ENCODE data around the gene DNAI7. TPM values are rescaled to one million over a fixed set of nuclear protein-coding genes. Genes with fewer than 3 reads are reported as not detected.

DNAI7 gene
- total RNA-seq, 3 donors from 2014 or later, result not detected

DNA sequence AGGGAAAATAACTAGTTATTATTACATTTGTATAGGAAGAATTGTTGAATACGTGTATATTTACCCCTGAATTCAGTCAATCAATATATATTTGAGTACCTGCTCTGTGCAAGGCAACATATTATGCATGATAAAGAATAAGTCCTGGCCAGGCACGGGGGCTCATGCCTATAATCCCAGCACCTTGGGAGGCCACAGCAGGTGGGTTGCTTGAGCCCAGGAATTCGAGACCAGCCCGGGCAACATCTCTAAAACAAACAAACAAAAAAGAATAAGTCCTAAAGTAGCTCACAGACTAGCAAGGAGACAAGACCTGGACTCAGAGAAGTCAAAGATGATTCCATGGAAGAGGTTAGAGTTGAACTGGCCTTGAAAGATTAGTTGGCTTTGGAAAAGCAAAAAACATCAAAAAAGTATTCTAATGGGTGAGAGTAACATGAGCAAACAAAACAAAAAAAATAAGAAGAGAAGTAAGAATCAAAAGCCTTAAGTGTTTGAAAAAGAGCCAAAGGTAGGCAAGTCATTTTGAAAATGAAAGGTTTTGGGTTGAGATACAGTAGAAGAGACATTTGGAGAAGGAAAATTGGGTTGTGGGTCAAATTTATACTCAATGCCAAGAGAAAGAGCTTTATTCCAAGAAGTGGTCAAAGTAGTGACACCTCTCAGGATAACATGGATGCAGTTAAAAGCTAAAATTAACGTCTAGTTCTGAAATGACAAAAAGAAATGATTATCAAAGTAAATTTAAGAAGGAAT lies 130.9 kb downstream of the DNAI7 start:
- H3K27me3 Mint-ChIP-seq (ENCODE audit: low read depth), result no peaks in the 10 kb centered on the region
- no peak overlapping the region for H3K4me3 Mint-ChIP-seq
- peaks cover 37% of the 10 kb centered on the region for H3K36me3 Mint-ChIP-seq (ENCODE audit: insufficient read depth)
- DNase-seq (no peak), ATAC-seq (no peak)
- no peaks in the 10 kb centered on the region for H3K9me3 Mint-ChIP-seq
- H3K4me1 Mint-ChIP-seq (ENCODE audit: low read depth), result peaks cover 30% of the 10 kb centered on the region

DNA sequence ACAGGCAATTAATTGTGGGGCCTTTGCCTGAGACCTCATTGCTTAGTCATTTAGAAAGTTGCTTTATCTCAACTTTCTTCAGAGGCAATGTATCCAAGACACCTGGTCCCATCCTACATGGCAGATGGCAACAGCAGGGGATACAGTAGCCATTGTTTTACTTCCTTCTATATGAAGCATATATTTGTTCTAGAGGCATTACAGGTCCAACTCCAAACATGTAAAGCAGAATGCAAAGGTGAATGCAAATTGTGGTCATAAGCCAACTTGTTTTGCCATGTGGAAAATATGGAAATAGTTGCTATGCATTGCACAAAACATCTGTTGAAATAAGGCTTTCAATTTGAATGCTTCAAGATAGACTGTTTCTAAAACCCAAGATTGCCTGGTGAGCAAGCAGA lies 136.3 kb downstream of the DNAI7 start:
- H3K9me3 Mint-ChIP-seq, result no peaks in the 10 kb centered on the region
- no peak overlapping the region for H3K4me3 Mint-ChIP-seq
- peaks cover 4% of the 10 kb centered on the region for H3K36me3 Mint-ChIP-seq (ENCODE audit: insufficient read depth)
- DNase-seq, result no peak
- peaks cover 65% of the 10 kb centered on the region for H3K4me1 Mint-ChIP-seq (ENCODE audit: low read depth)
- no peak for ATAC-seq
- no peaks in the 10 kb centered on the region for H3K27me3 Mint-ChIP-seq (ENCODE audit: low read depth)

Other genes starting within 250 kb of the DNAI7 start
- 10 to 100 TPM; 19.2 to 39.0 (median 25.6) TPM for gene BCAT1, start 246.1 kb downstream of the DNAI7 start, total RNA-seq
- gene ETFRF1, start 77 bp upstream of the DNAI7 start, total RNA-seq, result 10 to 100 TPM; 10.5 to 11.7 (median 11.4) TPM
- gene KRAS, start 55.8 kb upstream of the DNAI7 start, total RNA-seq, result 10 to 100 TPM; 15.4 to 18.3 (median 16.5) TPM

Data from activated T-cell treated with anti-CD3 and anti-CD28 coated beads, Interleukin-2, amount 50 U/mL, for 4 hours (primary cell).